ENCODE measurements around the gene CDK9.
"Not testable (repeated sequence)": the region's sequence is repeated elsewhere in the genome, so short reads cannot be mapped to it uniquely, and the experiment has no call there.

The CDK9 gene

GRCh38 chr9:127780909-127781308, 4.9 kb upstream of the CDK9 start:
- DNase-seq = not testable (repeated sequence)

GRCh38 chr9:127781806-127782205, 4.0 kb upstream of the CDK9 start:
- DNase-seq = no peak

- no peak for DNase-seq
Measured at GRCh38 chr9:127783111-127784008, 2.5 kb upstream of the CDK9 start.

- peak; percentile 77 for DNase-seq
Measured at GRCh38 chr9:127785023-127785932, 556 bp upstream of the CDK9 start.

- DNase-seq = no peak
Measured at GRCh38 chr9:127786773-127787104, 905 bp downstream of the CDK9 start.

GRCh38 chr9:127788337-127789011, 2.6 kb downstream of the CDK9 start:
- no peak for DNase-seq

- no peak for DNase-seq
Measured at GRCh38 chr9:127789179-127789578, 3.3 kb downstream of the CDK9 start.

- DNase-seq = no peak
Measured at GRCh38 chr9:127790094-127790855, 4.4 kb downstream of the CDK9 start.

GRCh38 chr9:127791085-127791484, 5.3 kb downstream of the CDK9 start:
- no peak for DNase-seq

GRCh38 chr9:127792417-127793031, 6.7 kb downstream of the CDK9 start:
- DNase-seq = no peak

- DNase-seq = no peak
Measured at GRCh38 chr9:127793093-127793708, 7.4 kb downstream of the CDK9 start.

- DNase-seq = no peak
Measured at GRCh38 chr9:127794001-127794791, 8.4 kb downstream of the CDK9 start.

GRCh38 chr9:127796225-127796813, 10.5 kb downstream of the CDK9 start:
- DNase-seq = no peak

- DNase-seq = no peak
Measured at GRCh38 chr9:127796852-127797370, 11.1 kb downstream of the CDK9 start.

- DNase-seq = no peak
Measured at GRCh38 chr9:127801955-127802575, 16.2 kb downstream of the CDK9 start.

GRCh38 chr9:127802576-127803443, 17.0 kb downstream of the CDK9 start, which contains the start of gene FPGS:
Gene FPGS, plus strand, starts transcription at chr9:127802882. Its CDS starts 43 bp downstream, at chr9:127802925.
- DNase-seq = peak; percentile 76

- no peak for DNase-seq
Measured at GRCh38 chr9:127803507-127804352, 17.9 kb downstream of the CDK9 start.
